IgD-negative memory B cell (primary cell): ENCODE data around the gene CTNNA2. TPM values are rescaled to one million over a fixed set of nuclear protein-coding genes. Genes with fewer than 3 reads are reported as not detected.

Source experiments
- H3K27ac Mint-ChIP-seq, 3 donors: one replicate each; pipeline ENCODE4 v1.8.0; 2020 to 2022; ENCODE audit warnings: mild to moderate bottlenecking in 3 of 3, mixed read lengths in 3 of 3, moderate library complexity in 1 of 3
- H3K27me3 Mint-ChIP-seq: one replicate; pipeline ENCODE4 v1.8.0; 2021; ENCODE audit warnings: mixed read lengths
- H3K36me3 Mint-ChIP-seq: one replicate; pipeline ENCODE4 v1.8.0; 2020; ENCODE audit warnings: mild to moderate bottlenecking, mixed read lengths
- H3K4me1 Mint-ChIP-seq, 3 donors: one replicate each; pipeline ENCODE4 v1.8.0; 2020 to 2022; ENCODE audit warnings: mixed read lengths in 3 of 3, mild to moderate bottlenecking in 1 of 3
- H3K4me3 Mint-ChIP-seq, 4 donors: one replicate each; pipeline ENCODE4 v1.8.0; 2020 to 2022; ENCODE audit warnings: mild to moderate bottlenecking in 4 of 4, mixed read lengths in 4 of 4, moderate library complexity in 3 of 4
- H3K9me3 Mint-ChIP-seq, 3 donors: one replicate each; pipeline ENCODE4 v1.8.0; 2020 to 2021; ENCODE audit warnings: mixed read lengths in 3 of 3, mild to moderate bottlenecking in 1 of 3
- polyA plus RNA-seq: library from polyadenylated mRNA; unstranded; fragments of 300-500 nt; fragmentation: Illumina TruSeq; gene quantifications from one replicate; pipeline ENCODE4 v1.2.3, GENCODE V29; 2021

CTNNA2 gene
- not detected for polyA plus RNA-seq

DNA sequence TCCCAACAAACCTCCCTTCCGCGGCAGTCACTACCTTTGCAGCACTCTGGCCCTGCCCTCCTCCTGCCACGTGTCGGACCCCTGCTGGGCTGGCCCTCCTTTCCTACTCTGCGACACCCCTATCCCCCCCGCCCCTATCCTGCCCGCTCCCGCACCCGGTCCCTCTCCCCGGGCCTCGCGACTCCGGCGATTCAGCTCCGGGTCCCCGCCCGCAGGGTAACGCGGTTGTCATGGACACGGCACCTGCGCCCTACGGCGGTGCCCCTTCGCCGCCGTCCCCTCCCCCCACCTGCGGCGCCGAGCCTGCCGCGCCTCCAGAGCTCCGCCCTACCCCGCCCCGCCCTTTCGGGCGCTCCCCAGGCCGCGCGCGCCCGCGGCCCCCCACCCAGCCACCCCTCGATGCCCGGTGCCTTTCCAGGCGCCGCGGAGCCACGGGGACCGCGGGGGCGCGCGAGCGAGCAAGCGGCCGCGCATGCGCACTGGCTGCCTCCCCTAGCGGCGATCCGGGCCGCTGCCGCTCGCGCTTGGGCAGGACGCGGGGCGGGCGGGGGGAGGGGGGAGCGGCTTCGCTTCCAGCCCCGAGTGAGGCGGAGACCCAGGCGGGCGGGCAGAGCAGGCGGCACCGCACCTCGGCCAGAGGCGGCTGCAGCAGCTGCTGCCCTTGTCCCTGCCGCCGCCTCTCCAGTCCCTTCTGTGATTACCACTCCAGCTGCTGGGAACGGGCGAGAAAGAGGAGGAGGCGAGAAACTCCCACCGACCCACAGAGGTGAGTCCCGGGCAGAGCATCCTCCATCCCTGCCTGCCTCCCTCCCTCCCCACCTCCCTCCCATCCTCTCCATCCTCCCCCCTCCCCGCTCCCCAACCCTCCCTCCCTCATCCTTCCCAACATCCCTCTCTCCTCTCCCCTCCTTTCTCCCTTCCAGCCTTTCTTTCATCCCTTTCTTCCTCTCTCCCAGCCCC is at the start of gene CTNNA2:
Gene CTNNA2 (plus strand): TSS at position 610 of the 960 bp plus-strand sequence.
- no peak within 1 kb of the TSS for H3K27ac Mint-ChIP-seq
- H3K4me1 Mint-ChIP-seq: no peaks in the 10 kb centered on the region
- H3K27me3 Mint-ChIP-seq: peaks cover 13% of the 10 kb centered on the region
- H3K9me3 Mint-ChIP-seq: peaks cover 2 to 11% (median 4%) of the 10 kb centered on the region in 3 donors
- H3K36me3 Mint-ChIP-seq: no peaks in the 10 kb centered on the region
- peak within 1 kb of the TSS in 2 of 4 donors; percentile 34 to 75 for H3K4me3 Mint-ChIP-seq

DNA sequence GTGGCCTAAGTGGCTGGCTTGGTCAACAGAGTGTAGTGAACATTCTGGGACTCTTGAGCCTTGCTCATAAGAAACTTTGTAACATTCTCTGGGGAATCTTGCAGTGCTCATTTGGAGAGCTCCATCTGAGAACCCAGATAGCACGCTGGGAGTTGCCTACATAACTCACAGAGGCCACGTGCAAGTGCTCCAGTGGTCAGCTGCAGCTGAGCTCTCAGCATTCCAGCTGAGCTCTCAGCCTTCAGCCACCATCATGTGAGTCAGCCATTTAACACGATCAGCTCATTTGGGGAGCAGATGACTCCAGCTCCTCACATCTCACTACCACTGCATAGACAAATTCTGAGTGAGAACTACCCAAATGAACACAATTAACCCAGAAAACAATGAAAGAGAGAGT is 25.5 kb upstream of the CTNNA2 start:
- Mint-ChIP-seq H3K27ac (no peak overlapping the region), H3K9me3 (no peaks in the 10 kb centered on the region), H3K36me3 (peaks cover 2% of the 10 kb centered on the region), H3K27me3 (no peaks in the 10 kb centered on the region), H3K4me3 (no peak overlapping the region), H3K4me1 (no peaks in the 10 kb centered on the region)

DNA sequence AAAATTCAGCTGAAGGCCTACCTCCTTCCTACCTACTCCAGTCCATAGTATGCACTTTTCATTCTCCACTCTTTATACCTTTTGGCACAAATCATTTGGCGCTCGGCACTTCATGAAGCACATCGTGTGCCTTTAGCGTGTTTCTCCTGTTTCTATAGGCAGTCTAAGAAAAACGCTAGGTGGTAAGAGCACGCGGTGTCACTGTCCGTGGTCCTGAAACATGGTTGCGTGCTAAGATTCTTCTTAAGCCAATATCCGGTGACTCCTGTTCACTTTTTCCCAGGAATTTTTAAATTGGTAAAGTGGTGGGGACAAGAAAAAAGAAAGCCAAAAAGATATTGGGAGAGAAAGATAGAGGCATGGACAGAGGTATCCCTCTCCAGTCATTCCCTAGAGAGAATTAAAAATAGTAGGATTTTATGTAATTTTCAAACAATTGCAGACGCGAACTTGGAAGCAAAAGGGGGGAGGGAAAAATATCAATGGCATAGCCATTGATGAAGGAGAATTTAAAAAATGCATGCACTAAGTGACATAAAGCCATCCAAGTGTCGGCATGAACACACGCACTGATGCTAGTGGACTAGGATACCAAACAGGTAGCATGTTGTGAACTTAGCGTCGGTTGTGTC is 1.4 kb upstream of the CTNNA2 start:
- no peaks in the 10 kb centered on the region for H3K4me1 Mint-ChIP-seq
- no peak overlapping the region for H3K4me3 Mint-ChIP-seq
- peaks cover 2 to 11% (median 4%) of the 10 kb centered on the region in 3 donors for H3K9me3 Mint-ChIP-seq
- H3K36me3 Mint-ChIP-seq: no peaks in the 10 kb centered on the region
- H3K27ac Mint-ChIP-seq: no peak overlapping the region
- peaks cover 13% of the 10 kb centered on the region for H3K27me3 Mint-ChIP-seq

DNA sequence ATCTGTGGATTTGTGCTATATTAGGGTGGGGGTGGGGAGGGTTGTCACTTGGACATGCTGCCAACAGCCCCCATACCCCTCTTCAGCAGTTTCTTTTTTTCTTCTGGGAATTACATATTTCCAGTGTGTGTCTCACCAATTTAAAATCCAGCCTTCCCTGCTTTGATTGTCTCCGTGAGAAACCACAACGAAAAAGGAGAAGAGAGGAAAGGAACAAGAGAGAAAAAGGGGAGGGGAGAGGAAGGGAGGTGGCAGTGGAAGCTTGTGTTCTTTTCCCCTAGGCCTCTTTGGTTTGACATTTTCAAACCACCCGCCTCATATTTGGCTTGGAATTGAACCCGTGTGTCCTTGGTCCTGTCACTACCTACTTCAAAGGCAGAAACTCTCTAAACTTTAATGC is 860 bp downstream of the CTNNA2 start:
- Mint-ChIP-seq H3K4me3 (no peak overlapping the region), H3K9me3 (peaks cover 0 to 11% (median 2%) of the 10 kb centered on the region in 3 donors), H3K27ac (no peak overlapping the region), H3K27me3 (peaks cover 13% of the 10 kb centered on the region), H3K36me3 (no peaks in the 10 kb centered on the region), H3K4me1 (no peaks in the 10 kb centered on the region)

DNA sequence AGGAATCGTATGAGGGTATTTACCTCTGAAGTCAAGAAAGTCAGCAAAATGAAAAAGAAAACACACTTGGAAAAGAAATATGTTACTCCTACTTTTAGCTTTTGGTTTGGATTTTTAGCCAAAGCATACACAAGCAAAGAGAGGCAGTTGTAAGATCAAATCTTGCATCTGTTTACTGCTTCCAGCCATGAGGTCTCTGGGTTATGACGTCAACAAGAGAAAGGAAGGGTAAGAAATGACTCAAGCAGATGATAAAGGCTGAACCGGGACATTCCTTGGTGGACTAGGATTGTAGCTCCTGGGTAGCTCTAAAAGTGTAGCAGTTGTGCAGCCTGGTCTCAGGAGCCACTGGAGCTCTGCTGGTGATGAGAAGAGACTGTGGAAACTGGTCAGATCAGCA is 16.8 kb downstream of the CTNNA2 start:
- Mint-ChIP-seq H3K4me3 (no peak overlapping the region), H3K27ac (no peak overlapping the region), H3K27me3 (no peaks in the 10 kb centered on the region), H3K9me3 (peaks cover 0 to 29% (median 9%) of the 10 kb centered on the region in 3 donors), H3K36me3 (peaks cover 1% of the 10 kb centered on the region), H3K4me1 (no peaks in the 10 kb centered on the region)

DNA sequence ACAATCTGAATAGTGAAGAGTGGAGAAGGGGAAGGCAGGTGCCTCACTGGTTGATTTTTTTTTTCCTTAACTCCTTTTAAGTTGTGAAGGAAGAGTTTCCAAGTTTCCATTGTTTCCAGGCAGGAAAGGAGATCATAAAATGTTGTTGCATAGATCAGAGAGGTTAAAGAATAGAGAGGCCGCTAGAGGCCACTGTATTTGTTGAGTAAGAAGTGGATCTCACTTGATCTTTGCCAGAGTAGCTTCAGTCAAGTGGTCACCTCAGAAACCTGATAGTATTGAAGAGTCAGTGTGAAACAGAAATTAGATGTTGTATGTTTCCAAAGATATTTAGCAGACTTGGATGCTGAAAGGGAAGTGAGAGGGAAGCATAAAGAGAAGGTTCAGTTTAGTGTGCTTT is 17.6 kb downstream of the CTNNA2 start:
- peaks cover 1% of the 10 kb centered on the region for H3K36me3 Mint-ChIP-seq
- peaks cover 0 to 29% (median 9%) of the 10 kb centered on the region in 3 donors for H3K9me3 Mint-ChIP-seq
- H3K27ac Mint-ChIP-seq: no peak overlapping the region
- no peak overlapping the region for H3K4me3 Mint-ChIP-seq
- no peaks in the 10 kb centered on the region for H3K27me3 Mint-ChIP-seq
- H3K4me1 Mint-ChIP-seq: no peaks in the 10 kb centered on the region

DNA sequence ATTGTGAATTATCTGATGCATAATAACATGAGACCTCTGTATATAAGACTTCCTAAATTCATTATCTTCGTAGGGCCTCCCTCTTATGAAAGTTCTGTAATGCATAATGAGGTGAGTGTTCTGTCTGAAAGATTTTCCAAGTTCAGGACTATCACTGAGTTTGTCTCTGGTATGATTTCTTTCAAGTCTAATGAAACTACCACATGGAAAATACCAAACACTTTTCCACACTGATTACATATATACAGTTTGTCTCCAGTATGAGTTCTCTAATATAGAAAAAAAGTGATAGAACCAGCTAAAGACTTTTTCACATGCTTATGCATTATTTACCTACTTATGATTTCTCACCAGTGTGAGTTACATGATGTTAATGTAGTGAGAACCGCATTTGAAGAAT is 34.7 kb downstream of the CTNNA2 start:
- no peaks in the 10 kb centered on the region for H3K4me1 Mint-ChIP-seq
- H3K36me3 Mint-ChIP-seq: no peaks in the 10 kb centered on the region
- peaks cover 9 to 39% (median 11%) of the 10 kb centered on the region in 3 donors for H3K9me3 Mint-ChIP-seq
- no peaks in the 10 kb centered on the region for H3K27me3 Mint-ChIP-seq
- H3K27ac Mint-ChIP-seq: no peak overlapping the region
- no peak overlapping the region for H3K4me3 Mint-ChIP-seq

DNA sequence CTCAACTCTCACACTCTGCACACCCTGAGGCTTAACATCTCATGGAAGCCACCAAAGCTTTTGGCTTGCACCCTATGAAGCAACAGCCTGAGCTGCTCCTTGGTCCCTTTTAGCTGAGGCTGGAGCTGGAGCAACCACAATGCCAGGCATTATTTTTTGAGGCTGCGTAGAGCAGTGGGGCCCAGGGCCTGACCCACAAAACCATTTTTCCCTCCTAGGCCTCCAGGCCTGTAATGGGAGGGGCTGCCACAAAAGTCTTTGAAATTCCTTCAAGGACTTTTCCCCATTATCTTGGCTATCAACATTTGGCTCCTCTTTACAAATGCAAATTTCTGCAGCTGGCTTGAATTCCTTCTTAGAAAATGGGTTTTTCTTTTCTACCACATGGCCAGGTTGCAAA is 39.8 kb downstream of the CTNNA2 start:
- peaks cover 7 to 37% (median 8%) of the 10 kb centered on the region in 3 donors for H3K9me3 Mint-ChIP-seq
- H3K27me3 Mint-ChIP-seq: no peaks in the 10 kb centered on the region
- H3K36me3 Mint-ChIP-seq: no peaks in the 10 kb centered on the region
- H3K4me3 Mint-ChIP-seq: no peak overlapping the region
- no peaks in the 10 kb centered on the region for H3K4me1 Mint-ChIP-seq
- no peak overlapping the region for H3K27ac Mint-ChIP-seq

DNA sequence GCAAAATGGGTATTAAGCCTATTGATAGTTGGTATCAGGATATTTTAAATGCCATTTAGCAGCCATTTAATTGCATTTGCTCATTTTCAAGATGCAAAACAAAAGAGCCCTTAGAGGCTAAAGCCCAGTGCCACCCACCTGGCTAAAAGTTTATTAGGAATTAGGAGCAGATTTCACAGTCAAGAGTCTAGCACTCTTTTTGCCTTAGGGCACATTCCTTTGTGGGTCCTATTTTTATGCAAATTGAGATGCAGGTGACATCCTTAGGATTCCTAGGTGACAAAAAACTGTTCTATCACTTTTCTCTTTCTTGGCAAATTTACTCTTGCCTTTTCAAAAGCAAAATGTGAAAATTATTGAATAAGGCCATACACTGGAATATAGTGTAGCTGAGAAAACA is 42.0 kb downstream of the CTNNA2 start:
- Mint-ChIP-seq H3K27me3 (no peaks in the 10 kb centered on the region), H3K4me1 (no peaks in the 10 kb centered on the region), H3K9me3 (peaks cover 3 to 23% (median 4%) of the 10 kb centered on the region in 3 donors), H3K27ac (no peak overlapping the region), H3K4me3 (no peak overlapping the region), H3K36me3 (no peaks in the 10 kb centered on the region)

DNA sequence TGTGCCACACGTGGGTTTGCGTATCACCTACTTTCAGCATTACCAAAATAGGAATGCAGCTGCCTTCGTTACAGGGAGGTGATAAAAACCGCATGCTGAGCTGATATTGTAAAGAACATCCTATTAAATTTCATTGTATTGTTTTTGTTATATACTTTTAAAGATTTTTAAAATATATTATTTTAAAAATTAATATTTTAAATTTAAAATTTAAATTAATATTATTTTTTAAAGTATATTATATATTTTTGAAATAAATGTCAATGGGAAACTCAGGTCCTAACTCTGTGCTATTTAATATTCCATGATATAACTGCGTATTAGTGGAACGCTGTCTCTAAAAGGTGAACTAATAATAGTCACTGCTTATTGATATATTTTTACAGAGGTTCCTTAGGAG is 51.2 kb downstream of the CTNNA2 start:
- Mint-ChIP-seq H3K4me1 (no peaks in the 10 kb centered on the region), H3K27ac (no peak overlapping the region), H3K27me3 (no peaks in the 10 kb centered on the region), H3K4me3 (no peak overlapping the region), H3K36me3 (peaks cover 2% of the 10 kb centered on the region), H3K9me3 (peaks cover 2 to 19% (median 3%) of the 10 kb centered on the region in 3 donors)

DNA sequence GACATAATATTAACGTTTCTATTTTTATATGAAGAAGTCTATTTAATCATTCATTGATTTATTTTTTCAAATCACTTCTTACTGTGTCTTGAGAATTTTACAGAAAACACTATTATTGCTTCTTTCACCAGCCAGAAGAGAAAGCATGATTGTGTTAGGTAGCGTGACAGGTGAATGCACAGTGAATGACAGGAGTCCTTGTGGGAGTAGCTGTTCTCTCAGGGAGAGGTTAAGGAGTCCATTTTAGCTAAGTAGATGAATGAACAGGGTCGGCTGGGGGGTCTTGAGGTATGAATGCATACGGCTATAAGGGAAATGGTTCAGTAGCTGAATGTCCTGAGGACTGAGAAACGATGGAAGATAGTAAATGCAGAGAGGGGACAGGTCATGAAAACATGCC is 56.2 kb downstream of the CTNNA2 start:
- no peaks in the 10 kb centered on the region for H3K27me3 Mint-ChIP-seq
- H3K4me3 Mint-ChIP-seq: no peak overlapping the region
- H3K4me1 Mint-ChIP-seq: no peaks in the 10 kb centered on the region
- peaks cover 2% of the 10 kb centered on the region for H3K36me3 Mint-ChIP-seq
- H3K9me3 Mint-ChIP-seq: peaks cover 0 to 14% (median 0%) of the 10 kb centered on the region in 3 donors
- H3K27ac Mint-ChIP-seq: no peak overlapping the region

DNA sequence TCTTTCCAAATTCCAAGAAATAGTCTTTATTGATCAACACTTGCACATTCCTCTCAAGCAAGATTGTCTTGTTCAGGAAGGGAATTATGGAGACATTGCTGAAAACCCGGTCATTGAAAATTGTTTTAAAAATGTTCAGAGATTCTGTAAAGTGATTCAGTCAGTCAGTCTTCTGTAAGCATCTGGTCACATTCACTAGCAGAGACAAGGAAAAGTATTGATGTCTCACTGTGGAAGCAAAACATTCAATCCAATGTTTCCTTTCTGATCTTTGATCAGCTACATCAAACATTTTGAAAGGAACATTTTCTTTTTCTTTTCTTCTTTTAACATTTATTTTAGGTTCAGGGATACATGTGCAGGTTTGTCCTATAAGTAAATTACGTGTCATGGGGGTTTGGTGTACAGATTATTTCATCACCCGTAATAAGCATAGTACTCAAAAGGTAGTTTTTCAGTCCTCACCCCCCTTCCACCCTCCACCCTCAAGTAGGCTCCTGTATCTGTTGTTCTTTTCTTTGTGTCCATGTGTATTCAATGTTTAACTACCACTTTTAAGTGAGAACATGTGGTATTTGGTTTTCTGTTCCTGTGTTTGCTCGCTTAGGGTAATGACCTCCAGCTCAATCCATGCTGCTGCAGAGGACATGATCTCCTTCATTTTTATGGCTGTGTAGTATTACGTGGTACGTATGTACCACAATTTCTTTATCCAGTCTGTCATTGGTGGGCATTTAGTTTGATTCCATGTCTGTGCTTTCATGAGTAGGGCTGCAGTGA is 61.2 kb downstream of the CTNNA2 start:
- H3K9me3 Mint-ChIP-seq: peaks cover 0 to 7% (median 2%) of the 10 kb centered on the region in 3 donors
- H3K27me3 Mint-ChIP-seq: no peaks in the 10 kb centered on the region
- no peak overlapping the region for H3K4me3 Mint-ChIP-seq
- H3K27ac Mint-ChIP-seq: no peak overlapping the region
- H3K36me3 Mint-ChIP-seq: no peaks in the 10 kb centered on the region
- no peaks in the 10 kb centered on the region for H3K4me1 Mint-ChIP-seq

DNA sequence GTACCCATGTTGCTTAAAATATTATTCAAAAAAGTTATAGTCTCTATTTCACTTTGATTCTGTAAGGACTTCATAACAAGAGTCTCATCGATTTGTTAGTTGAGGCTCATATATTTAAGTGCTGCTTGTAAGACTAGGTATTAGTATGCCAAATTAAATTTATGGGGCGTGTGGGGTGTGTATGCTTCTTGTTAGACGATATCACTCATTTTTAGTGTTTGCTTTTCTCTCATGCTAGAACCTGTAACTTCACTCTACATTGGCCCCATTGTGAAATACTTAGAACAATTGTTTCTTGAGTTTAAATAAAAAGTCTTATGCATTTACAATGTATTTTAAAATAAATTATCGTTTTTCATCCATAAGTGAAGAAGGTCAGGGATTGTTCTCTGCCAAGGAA is 63.6 kb downstream of the CTNNA2 start:
- Mint-ChIP-seq H3K4me3 (no peak overlapping the region), H3K27me3 (no peaks in the 10 kb centered on the region), H3K4me1 (no peaks in the 10 kb centered on the region), H3K36me3 (no peaks in the 10 kb centered on the region), H3K9me3 (peaks cover 0 to 4% (median 4%) of the 10 kb centered on the region in 3 donors), H3K27ac (no peak overlapping the region)

DNA sequence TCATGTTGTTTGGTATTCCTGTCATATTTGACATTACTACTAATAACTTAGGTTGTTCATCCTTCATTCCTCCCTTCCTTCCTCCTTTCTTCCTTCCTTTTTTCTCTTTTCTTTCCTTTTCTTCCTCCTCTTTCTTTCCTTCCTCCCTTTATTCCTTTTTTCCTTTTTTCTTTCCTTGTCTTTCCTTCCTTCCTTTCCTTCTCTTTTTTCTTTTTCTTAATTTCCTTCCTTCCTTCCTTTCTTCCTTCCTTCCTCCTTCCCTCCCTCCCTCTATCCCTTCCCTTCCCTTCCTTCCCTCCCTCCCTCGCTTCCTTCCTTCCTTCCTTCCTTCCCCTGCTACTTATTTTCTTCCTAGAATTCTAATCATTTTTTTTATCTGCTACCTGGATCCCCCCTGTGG is 66.1 kb downstream of the CTNNA2 start:
- Mint-ChIP-seq H3K4me3 (no peak overlapping the region), H3K4me1 (no peaks in the 10 kb centered on the region), H3K27ac (no peak overlapping the region), H3K27me3 (no peaks in the 10 kb centered on the region), H3K9me3 (peaks cover 0 to 4% (median 4%) of the 10 kb centered on the region in 3 donors), H3K36me3 (no peaks in the 10 kb centered on the region)

DNA sequence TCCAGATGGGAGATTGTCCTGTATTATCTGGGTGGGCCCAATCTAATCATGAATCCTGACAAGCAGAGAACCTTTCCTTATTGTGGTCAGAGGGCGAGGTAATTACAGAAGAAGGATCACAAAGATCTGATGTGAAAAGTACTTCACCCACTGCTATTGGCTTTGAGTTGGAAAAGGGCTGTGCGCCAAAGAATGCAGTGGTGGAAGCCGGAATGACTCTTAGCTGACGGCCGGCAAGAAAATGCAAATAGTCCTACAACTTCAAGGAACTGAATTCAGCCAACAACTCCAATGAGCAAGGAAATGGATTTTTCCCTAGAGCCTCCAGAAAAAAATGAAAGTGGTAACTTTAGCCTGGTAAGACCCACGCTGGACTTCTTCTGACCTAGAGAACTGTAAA is 67.3 kb downstream of the CTNNA2 start:
- no peaks in the 10 kb centered on the region for H3K36me3 Mint-ChIP-seq
- H3K4me3 Mint-ChIP-seq: no peak overlapping the region
- H3K27me3 Mint-ChIP-seq: no peaks in the 10 kb centered on the region
- H3K27ac Mint-ChIP-seq: peak overlapping the region in 1 of 3 donors; percentile 32
- peaks cover 0 to 4% (median 2%) of the 10 kb centered on the region in 3 donors for H3K9me3 Mint-ChIP-seq
- no peaks in the 10 kb centered on the region for H3K4me1 Mint-ChIP-seq
